NCI-H2171 treated with DMSO at 0.1 percent for 48 hours (cell line): ENCODE data around the gene SEMA5A.

Experiments used
- DNase-seq: peaks from one replicate; lab custom pipeline; 2025; lab: John Stamatoyannopoulos, UW

Gene SEMA5A

DNA sequence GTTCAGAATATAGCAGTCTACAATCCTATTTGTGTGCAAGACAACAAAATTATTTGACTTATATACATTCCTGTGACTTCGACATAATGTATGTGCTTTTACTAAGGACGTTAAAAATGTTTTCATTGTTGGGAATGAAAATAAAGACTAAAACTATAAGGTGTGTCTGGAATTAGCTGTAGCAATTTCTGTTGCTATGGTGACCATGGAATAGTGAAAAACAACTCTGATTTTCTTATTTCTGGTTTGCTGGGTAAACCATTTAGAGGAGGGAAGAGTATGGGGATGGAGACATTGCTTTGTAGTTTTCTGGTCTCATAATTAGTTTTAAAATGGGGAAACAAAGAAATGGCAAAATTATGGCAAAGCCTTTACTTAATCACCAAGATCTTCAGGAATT lies 343.2 kb downstream of the SEMA5A start:
- DNase-seq = no peak

- no peak for DNase-seq
Measured at GRCh38 chr5:9201761-9202160, 344.1 kb downstream of the SEMA5A start.

DNA sequence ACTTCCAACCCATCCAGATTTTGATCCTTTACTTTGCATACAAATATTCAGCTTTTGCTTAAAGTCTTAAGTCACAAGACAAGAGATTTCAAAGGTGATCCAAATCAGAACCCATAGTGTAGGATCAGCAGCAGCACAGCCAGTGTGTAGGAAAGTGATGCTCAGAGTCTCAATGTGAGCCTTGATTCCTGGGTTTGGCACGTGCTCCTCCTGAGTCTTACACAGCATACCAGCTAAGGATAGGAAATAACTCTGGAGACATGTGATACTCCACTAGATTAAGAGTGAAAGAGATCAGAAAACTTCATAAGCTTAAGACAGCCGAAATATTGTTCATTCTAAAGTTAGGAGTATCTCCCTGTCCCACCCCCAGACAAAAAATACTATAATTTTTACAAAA lies 344.9 kb downstream of the SEMA5A start:
- DNase-seq = no peak

DNA sequence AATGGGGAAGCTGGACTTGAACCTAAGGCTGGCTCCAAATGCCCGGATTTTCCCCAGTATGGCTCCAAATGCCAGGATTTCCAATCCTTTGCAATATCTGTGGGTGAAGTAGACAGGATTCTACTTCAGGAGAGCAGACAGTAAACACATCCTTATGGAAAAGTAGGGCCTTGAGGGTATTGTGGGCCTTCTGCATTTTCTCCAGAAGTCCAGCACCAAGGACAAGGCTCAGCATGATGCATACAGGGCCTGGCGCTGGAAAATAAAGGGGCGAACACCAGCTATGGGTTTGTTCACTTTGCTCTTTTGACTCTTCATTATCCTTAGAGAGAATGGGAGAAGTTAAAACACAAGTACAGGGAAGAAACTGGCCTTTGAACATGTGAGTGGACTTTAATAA lies 347.5 kb downstream of the SEMA5A start:
- no peak for DNase-seq

DNA sequence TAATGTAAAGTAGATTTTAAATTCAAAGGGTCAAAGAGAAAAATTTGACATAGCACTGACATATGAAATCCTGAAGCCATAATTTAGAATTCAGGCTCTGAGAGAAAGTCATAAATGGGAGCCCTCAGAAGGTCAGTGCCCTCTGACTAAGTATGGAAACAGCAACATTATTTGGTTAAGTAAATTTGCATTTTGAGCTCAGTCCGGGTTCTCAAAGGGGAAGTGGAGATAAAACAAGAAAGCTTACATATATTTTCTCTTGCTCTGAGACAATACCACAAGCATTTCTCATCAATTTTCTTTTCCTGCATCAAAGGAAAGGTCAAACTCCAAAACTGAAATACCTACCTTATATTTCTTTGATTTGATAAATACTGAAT lies 348.0 kb downstream of the SEMA5A start:
- DNase-seq = no peak

- DNase-seq = no peak
Measured at GRCh38 chr5:9196403-9197227, 349.3 kb downstream of the SEMA5A start.

DNA sequence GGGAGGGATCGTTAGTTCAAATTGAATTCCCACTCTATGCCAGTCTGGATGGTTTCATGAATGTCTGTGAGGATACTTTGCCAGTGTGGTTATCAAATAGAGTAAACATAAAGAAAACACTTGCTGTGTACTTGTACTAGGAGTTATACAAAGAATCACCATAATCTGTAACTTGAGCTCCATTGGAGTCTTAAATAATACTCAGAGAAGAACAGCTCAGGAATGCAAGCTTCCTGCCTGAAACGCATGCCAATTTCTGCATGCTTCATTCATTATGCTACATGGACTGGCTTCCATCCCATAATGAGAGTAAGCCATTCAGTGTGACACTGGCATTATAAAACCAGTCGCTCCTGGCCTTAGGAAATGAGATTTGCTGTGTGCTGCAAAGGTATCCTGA lies 351.4 kb downstream of the SEMA5A start:
- no peak for DNase-seq

DNA sequence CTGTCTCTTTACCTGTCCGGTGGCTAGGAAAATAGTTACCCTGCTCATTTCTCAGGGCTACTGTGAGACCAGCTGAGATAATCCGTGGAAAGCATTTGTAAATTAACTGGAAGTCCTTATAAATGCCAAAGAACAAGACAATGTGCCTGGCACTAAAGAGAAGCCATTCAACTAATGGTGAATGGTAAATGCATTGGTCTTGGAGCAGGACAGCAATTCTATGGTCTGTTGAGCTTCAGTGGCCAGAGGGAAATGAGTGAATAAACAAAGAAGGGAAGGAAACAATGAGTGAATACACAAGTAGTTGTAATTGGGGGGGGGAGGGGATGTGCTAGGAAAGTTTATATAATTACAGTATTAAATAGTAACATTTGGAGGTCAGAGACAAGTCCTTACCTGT lies 353.6 kb downstream of the SEMA5A start:
- no peak for DNase-seq

DNA sequence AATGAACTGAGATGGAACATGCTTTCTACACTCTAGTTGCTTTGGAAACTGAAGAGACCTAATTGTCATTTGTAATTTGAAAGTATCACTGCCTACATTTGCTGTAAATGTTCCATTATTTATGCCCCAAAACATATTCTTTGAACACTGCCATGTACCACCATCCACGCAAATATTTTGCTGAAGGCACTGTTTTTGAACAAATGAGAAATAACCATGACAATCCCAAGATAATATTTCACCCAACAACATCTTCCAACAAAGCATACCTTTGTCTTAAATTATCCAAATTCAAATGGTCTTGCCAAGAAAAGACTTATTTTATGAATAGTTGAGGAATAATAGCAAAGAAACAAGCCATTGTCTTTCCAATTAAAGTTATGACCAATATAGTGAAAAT lies 356.2 kb downstream of the SEMA5A start:
- no peak for DNase-seq

DNA sequence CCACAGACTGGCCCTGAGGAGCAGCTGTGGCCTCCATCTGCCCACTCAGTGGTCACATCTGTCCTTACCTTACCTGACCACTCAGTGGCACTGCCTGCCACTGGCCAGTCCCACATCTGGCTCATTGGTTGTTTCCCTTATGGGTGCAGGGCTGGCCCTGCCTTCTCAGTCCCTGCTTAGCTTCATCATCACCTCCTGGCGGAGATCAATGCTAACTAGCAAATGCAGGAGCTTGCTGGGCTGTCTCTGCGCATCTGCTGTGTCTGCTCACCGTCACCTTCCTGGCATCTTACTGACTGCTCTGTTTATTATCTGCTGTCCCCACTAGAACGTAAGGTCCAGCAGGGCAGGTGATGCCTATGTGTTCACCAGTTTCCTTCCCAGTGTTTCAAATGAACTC lies 356.9 kb downstream of the SEMA5A start:
- DNase-seq = no peak

GRCh38 chr5:9188131-9188530 lies 357.7 kb downstream of the SEMA5A start:
- no peak for DNase-seq

- no peak for DNase-seq
Measured at GRCh38 chr5:9187614-9188013, 358.3 kb downstream of the SEMA5A start.

GRCh38 chr5:9186069-9186468 lies 359.8 kb downstream of the SEMA5A start:
- no peak for DNase-seq

DNA sequence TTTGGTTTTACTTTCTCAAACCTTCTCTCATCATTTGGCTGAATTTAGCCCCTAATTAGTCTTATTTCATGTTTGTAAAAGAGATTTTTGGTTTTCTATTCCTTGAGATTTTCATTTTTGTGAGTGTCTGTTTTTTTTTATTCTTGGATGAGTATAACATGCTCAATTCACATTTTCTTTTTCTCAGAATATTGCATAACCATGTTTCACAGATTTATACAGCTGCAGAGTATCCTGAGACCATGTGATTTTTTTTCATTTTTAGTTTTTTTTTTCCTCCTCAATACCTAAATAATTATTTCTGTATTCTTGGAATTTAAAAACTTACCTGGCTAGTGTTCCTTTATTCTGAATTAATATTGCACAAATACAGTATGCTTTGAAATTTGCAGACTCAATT lies 361.9 kb downstream of the SEMA5A start:
- no peak for DNase-seq

DNA sequence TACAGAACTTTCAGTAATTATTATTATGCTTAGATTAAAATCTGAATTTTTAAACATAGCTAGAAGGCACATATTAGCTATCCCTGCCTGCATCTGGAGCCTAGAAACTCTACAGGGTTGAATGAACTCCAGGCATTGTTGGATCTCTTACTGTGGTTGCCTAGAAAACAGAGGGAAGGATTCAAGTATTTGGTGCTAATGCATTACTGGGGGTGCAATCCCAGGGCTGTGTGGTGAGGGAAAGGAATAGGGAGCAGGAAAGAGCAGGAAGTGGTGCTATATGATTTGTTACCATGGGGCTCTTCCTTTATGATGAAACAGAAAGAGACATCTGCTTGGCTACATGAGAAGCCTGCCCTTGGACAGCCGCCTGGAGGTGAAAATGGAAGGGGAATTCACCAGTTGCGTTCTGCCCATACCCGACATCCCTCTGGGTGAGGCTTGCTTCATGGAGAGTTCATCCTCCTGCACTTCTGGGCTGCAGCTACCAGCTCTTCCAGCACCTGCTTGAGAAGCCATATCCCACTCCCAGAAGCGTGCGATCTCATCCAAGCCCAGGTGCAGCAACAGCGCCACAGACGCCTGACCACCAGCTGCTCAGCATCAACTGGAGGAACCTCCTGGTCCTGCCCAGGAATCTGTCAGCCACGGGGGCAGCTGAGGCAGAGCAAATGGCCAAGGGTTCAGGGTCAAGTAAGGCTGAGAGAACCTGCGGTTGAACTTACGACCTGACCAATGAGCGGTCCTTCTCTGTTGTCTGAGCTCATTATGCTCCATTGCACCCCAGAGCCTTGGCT lies 362.8 kb downstream of the SEMA5A start:
- no peak for DNase-seq

DNA sequence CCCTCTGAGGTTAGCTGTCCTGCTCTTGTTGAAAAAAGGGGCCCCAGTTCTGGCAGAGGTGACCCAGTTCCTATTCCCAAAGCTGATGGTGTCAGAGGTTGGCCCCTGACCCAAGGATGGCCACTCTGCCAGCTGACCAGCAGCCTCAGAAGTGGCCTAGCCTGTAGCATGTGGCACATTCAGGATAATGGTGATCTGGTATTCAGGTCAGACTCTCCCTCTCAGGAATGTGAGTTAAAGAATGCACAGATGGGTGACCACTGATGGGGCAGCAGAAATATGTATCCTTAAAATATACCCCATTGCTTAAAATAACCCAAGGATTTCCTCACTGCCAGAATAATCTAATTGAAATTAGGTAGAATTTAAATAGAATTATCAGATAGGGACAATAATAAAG lies 369.2 kb downstream of the SEMA5A start:
- DNase-seq = no peak

DNA sequence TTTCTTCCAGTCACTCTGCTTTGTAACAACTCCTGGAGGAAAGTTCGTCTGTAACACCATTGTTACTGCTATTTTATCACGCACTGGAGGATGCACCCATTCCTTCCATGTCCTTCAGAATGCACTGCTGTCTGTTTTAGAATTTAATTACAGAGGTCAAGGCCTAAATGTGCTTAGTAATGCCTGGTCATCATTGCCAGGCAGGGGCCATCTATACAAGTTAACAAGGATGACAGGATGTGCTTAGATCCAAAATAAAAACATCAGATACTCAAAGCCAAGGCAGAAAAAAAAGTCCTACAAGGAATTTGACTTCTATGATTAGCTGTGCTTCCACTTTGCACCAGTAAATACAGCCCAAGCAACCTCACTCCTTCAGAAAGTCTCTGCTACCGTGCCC lies 371.4 kb downstream of the SEMA5A start:
- no peak for DNase-seq

DNA sequence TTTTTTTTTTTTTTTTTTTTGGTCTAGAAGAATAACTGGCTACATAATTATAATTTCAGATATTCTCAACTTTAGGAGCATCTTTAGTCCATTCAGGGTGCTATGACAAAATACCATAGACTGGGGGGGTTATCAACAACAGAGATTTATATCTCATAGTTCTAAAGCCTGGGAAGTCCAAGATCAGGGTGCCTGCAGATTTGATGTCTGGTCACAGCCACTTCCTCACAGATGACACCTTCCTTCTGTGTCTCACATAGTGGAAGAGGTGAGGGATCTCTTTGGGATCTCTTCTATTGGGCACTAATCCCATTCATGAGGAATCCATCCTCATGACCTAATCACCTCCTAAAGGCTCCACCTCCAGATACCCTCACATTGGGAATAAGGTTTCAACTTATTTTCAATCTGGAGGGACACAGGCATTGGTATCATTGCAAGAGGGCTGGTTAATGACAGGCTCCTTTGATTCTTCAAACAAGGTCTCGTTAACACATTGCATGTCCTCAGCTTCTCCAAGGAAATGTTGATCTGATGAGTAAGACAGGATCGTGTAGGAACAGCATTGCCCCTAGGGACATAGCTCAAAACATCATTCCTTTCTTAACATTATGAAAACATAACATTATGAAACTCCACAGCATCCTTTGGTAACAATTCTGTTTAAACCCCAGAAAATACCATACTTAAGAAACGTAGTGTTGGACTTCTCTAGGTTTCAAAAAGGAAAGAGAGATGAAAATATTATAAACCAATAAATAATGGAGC lies 372.4 kb downstream of the SEMA5A start:
- DNase-seq = no peak

- DNase-seq = no peak
Measured at GRCh38 chr5:9170026-9170425, 375.8 kb downstream of the SEMA5A start.

DNA sequence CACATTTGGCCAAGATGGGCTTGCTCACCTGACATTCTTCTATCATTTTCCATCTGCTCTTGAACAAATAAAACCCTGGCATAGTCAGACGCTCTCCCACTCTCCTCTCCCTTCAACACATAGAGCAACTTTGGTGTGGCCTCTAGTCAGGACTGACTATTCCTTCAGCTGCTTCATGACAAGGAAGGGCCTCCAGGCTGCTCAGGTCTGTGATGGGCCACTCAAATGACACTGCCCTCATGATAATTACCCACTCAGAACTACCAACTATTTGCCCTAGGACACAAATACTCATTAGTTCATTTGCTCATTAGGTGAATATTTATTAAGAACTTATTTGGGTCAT lies 376.3 kb downstream of the SEMA5A start:
- DNase-seq = no peak

- DNase-seq = no peak
Measured at GRCh38 chr5:9168791-9169556, 376.9 kb downstream of the SEMA5A start.
